GM12801 (cell line): Measurements from ENCODE around the gene IFNL1.

ENCODE experiments used
- TF ChIP-seq, protein P1 (sequence below): IDR thresholded peaks from one replicate; pipeline ENCODE4 v1.5.1; 2011; ENCODE audit warnings: control low read depth; ENCODE audit not compliant: insufficient read length; ENCODE audit errors: extremely low read depth

IFNL1 gene

DNA sequence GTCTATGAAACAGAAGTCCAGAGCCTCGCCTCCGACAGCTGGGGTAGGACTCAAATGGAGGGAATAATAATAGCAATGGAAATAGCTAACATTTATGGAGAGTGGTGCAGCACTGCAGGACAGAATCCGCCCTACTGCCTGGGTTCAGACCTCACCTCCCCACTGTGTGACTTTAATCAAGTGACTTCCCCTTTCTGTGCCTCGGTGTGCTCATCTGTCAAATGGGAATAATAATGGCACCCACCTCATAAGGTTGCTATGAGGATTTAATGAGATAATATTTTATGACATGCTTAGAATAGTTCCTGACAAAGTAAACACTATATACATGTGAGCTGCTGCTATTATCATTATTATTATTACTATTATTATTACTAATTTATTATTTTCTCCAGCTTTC lies 21.3 kb downstream of the IFNL1 start:
- TF ChIP-seq, protein P1, sequence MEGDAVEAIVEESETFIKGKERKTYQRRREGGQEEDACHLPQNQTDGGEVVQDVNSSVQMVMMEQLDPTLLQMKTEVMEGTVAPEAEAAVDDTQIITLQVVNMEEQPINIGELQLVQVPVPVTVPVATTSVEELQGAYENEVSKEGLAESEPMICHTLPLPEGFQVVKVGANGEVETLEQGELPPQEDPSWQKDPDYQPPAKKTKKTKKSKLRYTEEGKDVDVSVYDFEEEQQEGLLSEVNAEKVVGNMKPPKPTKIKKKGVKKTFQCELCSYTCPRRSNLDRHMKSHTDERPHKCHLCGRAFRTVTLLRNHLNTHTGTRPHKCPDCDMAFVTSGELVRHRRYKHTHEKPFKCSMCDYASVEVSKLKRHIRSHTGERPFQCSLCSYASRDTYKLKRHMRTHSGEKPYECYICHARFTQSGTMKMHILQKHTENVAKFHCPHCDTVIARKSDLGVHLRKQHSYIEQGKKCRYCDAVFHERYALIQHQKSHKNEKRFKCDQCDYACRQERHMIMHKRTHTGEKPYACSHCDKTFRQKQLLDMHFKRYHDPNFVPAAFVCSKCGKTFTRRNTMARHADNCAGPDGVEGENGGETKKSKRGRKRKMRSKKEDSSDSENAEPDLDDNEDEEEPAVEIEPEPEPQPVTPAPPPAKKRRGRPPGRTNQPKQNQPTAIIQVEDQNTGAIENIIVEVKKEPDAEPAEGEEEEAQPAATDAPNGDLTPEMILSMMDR = no peak

- TF ChIP-seq, protein P1 = no peak
Measured at GRCh38 chr19:39318071-39318470, 21.9 kb downstream of the IFNL1 start.

GRCh38 chr19:39318690-39319089 lies 22.5 kb downstream of the IFNL1 start:
- TF ChIP-seq, protein P1 = no peak

GRCh38 chr19:39319098-39319891 lies 23.1 kb downstream of the IFNL1 start:
- TF ChIP-seq, protein P1 = no peak

DNA sequence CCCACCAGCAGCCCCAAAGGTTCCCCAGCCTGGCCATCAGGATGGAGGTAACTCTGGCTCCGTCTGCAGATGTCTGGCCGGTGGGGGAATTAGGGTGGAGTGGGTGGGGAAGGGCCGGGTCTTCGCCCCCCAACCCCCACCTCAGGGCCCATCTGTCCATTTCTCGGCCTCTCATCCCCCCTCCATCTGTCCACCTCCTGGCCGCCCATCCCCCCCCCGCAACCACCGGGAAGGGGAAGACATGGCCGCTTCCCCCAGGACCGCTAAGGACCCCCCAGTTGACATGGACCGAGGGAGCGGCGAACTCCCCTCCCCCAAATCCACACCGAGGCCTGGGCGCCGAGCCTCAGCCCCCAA lies 23.7 kb downstream of the IFNL1 start:
- TF ChIP-seq, protein P1 = no peak

DNA sequence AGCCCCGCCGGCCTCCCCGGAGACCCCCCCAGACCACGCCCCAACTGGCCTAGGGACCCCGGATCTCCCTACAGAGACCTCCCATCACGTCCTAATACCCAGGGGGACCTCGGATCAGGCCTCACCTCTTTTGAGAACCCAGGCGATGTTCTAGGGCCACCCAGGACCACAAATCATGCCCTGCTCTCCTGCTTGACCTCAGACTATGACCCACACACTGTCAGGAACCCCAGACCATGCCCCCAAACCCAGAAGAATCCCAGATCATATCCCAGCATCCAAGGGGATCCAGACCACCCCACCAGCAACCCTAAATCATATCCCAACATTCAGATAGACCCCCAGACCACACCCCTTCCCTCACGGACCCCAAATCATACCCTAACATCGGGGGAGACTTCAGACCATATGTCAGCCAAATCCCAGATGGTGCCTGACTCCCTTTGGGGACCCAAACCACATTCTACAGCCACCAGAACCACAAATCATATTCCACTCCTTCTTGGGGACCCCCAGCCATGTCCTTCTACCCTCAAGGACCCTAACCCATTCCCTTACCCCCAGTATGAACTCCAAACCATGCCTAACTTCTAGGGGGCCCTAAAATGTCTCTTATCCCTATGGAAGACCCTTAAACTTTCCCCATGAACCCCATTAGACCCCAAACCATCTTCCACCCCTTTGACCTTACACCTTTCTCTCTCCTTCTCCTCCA lies 25.1 kb downstream of the IFNL1 start:
- TF ChIP-seq, protein P1 = no peak

GRCh38 chr19:39321832-39322176 lies 25.6 kb downstream of the IFNL1 start:
- TF ChIP-seq, protein P1 = no peak
